ENCODE results near the gene IFNG. TPM values are rescaled to one million over a fixed set of nuclear protein-coding genes. Genes with fewer than 3 reads are reported as not detected.
A peak's percentile ranks its signal among the peaks of the same experiment; 100 is the strongest.
"Not testable (repeated sequence)": the region's sequence is repeated elsewhere in the genome, so short reads cannot be mapped to it uniquely, and the experiment has no call there.

Gene IFNG
- under 1 TPM; 0.55 to 0.73 TPM for total RNA-seq
- 1 to 10 TPM; 2.8 to 3.0 TPM for polyA plus RNA-seq

DNA sequence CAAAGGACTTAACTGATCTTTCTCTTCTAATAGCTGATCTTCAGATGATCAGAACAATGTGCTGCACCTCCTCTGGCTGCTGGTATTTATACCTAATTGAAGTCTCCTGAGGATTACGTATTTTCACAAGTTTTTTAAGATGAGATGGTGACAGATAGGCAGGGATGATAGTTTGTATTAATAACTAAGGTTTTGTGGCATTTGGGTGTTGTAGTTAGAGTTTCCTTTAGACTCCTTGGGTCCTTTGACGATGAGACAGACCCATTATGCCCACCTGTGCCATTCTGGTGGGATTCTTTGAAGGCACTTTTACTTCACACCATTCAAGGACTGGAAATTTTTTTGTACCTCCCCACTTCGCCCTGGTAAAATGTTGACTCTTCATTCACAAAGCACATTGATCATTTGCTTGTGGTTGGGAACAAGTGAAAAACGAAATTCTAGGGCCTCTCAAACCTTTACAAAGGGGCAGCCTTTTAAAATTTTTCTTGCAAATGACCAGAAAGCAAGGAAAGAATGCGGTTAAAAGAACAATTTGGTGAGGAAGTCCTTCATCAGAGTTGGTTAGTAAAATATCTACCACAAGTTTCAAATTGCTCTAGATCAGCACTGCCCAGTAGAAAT is at the start of gene IFNG:
IFNG (minus strand) TSS at position 60 of the 624 bp plus-strand sequence. CDS start 125 bp downstream, outside the sequence.
- Mint-ChIP-seq H3K9me3 (no peaks in the 10 kb centered on the region), H3K27ac (peak within 1 kb of the TSS; percentile 24 to 87 (median 64)), H3K4me3 (peak within 1 kb of the TSS; percentile 49 to 80 (median 76)), H3K4me1 (peaks cover 17 to 53% (median 32%) of the 10 kb centered on the region in 4 donors), H3K27me3 (no peaks in the 10 kb centered on the region), H3K36me3 (peaks cover 2 to 4% of the 10 kb centered on the region in 2 donors)
- Histone ChIP-seq H3K27me3 (ENCODE audit: insufficient read depth, low read length) (no peaks in the 10 kb centered on the region), H3K9me3 (ENCODE audit: control insufficient read depth in 1 of 2, low read length in 2 of 2) (no peaks in the 10 kb centered on the region), H3K27ac (ENCODE audit: low read depth, low read length) (peak within 1 kb of the TSS; percentile 41), H3K36me3 (ENCODE audit: insufficient read depth, low read length) (no peaks in the 10 kb centered on the region), H3K4me3 (ENCODE audit: low read length in 2 of 2) (peak within 1 kb of the TSS in 1 of 2 donors; percentile 24), H3K4me1 (ENCODE audit: insufficient read depth, low read length) (peaks cover 50% of the 10 kb centered on the region)
- CTCF ChIA-PET (ENCODE audit: partially characterized antibody) = interaction anchor here (1.2 to 5.1 kb wide), 8 partner anchors 12 to 804 kb away, joined by 5 to 104 read pairs (median 26); no protein-coding TSS in a partner anchor
- intact Hi-C loops (cut with micrococcal nuclease) = loop anchor here (2.0 kb wide), 2 partner anchors 15 to 159 kb away; no protein-coding TSS in a partner anchor
- DNase-seq = peak; percentile 58 to 63 (median 59)
- POLR2A ChIA-PET (ENCODE audit: partially characterized antibody) = interaction anchor here (0.8 to 3.4 kb wide), 7 partner anchors 16 to 169 kb away, joined by 3 to 13 read pairs (median 6); no protein-coding TSS in a partner anchor

GRCh38 chr12:68209048-68209728 is 49.6 kb upstream of the IFNG start:
- H3K4me3 ChIP-seq (ENCODE audit: low read length in 2 of 2); H3K4me3 Mint-ChIP-seq; H3K27ac ChIP-seq (ENCODE audit: low read depth, low read length); H3K27me3 ChIP-seq (ENCODE audit: insufficient read depth, low read length); H3K36me3 ChIP-seq (ENCODE audit: insufficient read depth, low read length); intact Hi-C loops (cut with micrococcal nuclease); H3K27me3 Mint-ChIP-seq; H3K36me3 Mint-ChIP-seq; H3K9me3 ChIP-seq (ENCODE audit: control insufficient read depth in 1 of 2, low read length in 2 of 2); H3K9me3 Mint-ChIP-seq; CTCF ChIA-PET (ENCODE audit: partially characterized antibody); POLR2A ChIA-PET (ENCODE audit: partially characterized antibody); H3K27ac Mint-ChIP-seq; H3K4me1 ChIP-seq (ENCODE audit: insufficient read depth, low read length); DNase-seq: not testable (repeated sequence)
- peaks cover 11 to 15% (median 12%) of the 10 kb centered on the region in 4 donors for H3K4me1 Mint-ChIP-seq

DNA sequence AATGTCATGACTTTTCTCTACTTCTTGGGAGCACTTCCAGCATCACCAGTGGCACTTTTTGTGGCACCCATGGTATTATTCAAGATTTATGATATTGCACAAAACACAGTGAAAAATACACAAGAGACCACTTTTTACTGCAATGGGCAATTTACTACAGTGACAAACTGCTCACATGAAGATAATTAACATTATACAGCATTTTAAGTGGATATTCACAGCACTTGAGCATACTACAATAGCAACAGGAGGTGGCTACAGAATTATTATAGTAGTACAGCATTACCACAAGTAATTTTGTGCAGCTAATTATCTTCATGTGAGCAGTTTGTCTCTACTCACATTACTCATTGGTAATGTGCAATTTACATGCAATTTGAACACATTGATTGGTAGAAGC is 47.7 kb upstream of the IFNG start:
- Histone ChIP-seq H3K9me3 (ENCODE audit: control insufficient read depth in 1 of 2, low read length in 2 of 2) (no peaks in the 10 kb centered on the region), H3K36me3 (ENCODE audit: insufficient read depth, low read length) (no peaks in the 10 kb centered on the region), H3K4me1 (ENCODE audit: insufficient read depth, low read length) (peaks cover 24% of the 10 kb centered on the region), H3K4me3 (ENCODE audit: low read length in 2 of 2) (no peak overlapping the region), H3K27me3 (ENCODE audit: insufficient read depth, low read length) (no peaks in the 10 kb centered on the region), H3K27ac (ENCODE audit: low read depth, low read length) (no peak overlapping the region)
- Mint-ChIP-seq H3K4me3 (no peak overlapping the region), H3K36me3 (no peaks in the 10 kb centered on the region), H3K27me3 (peaks cover 1 to 2% of the 10 kb centered on the region in 2 donors), H3K4me1 (peaks cover 26 to 31% (median 27%) of the 10 kb centered on the region in 4 donors), H3K9me3 (peaks cover 0 to 6% (median 0%) of the 10 kb centered on the region in 8 donors), H3K27ac (no peak overlapping the region)
- POLR2A ChIA-PET (ENCODE audit: partially characterized antibody) = no interaction called here
- CTCF ChIA-PET (ENCODE audit: partially characterized antibody) = no interaction called here
- no peak for DNase-seq
- intact Hi-C loops (cut with micrococcal nuclease) = no loop called here

- no peaks in the 10 kb centered on the region for H3K9me3 ChIP-seq (ENCODE audit: control insufficient read depth in 1 of 2, low read length in 2 of 2)
- H3K27me3 ChIP-seq (ENCODE audit: insufficient read depth, low read length) = no peaks in the 10 kb centered on the region
- no peaks in the 10 kb centered on the region for H3K9me3 Mint-ChIP-seq
- peaks cover 27% of the 10 kb centered on the region for H3K4me1 ChIP-seq (ENCODE audit: insufficient read depth, low read length)
- H3K4me1 Mint-ChIP-seq = peaks cover 21 to 29% (median 24%) of the 10 kb centered on the region in 4 donors
- no peak overlapping the region for H3K4me3 Mint-ChIP-seq
- peak overlapping the region in 1 of 7 donors; percentile 40 for H3K27ac Mint-ChIP-seq
- no peaks in the 10 kb centered on the region for H3K27me3 Mint-ChIP-seq
- H3K36me3 ChIP-seq (ENCODE audit: insufficient read depth, low read length) = no peaks in the 10 kb centered on the region
- no peak overlapping the region for H3K27ac ChIP-seq (ENCODE audit: low read depth, low read length)
- ChIA-PET CTCF (ENCODE audit: partially characterized antibody) (no interaction called here), POLR2A (ENCODE audit: partially characterized antibody) (no interaction called here)
- no peaks in the 10 kb centered on the region for H3K36me3 Mint-ChIP-seq
- intact Hi-C loops (cut with micrococcal nuclease) = no loop called here
- H3K4me3 ChIP-seq (ENCODE audit: low read length in 2 of 2) = no peak overlapping the region
- DNase-seq = no peak
Observed at GRCh38 chr12:68206446-68206845, 46.9 kb upstream of the IFNG start.

- peak overlapping the region in 7 of 8 donors; percentile 0 to 75 (median 44) for H3K4me3 Mint-ChIP-seq
- peaks cover 27 to 49% (median 35%) of the 10 kb centered on the region in 4 donors for H3K4me1 Mint-ChIP-seq
- H3K27ac Mint-ChIP-seq = peak overlapping the region in 5 of 7 donors; percentile 20 to 69 (median 50)
- Histone ChIP-seq H3K4me1 (ENCODE audit: insufficient read depth, low read length) (peaks cover 37% of the 10 kb centered on the region), H3K9me3 (ENCODE audit: control insufficient read depth in 1 of 2, low read length in 2 of 2) (no peaks in the 10 kb centered on the region), H3K27ac (ENCODE audit: low read depth, low read length) (no peak overlapping the region), H3K27me3 (ENCODE audit: insufficient read depth, low read length) (no peaks in the 10 kb centered on the region), H3K36me3 (ENCODE audit: insufficient read depth, low read length) (no peaks in the 10 kb centered on the region), H3K4me3 (ENCODE audit: low read length in 2 of 2) (no peak overlapping the region)
- intact Hi-C loops (cut with micrococcal nuclease) = no loop called here
- no peaks in the 10 kb centered on the region for H3K36me3 Mint-ChIP-seq
- DNase-seq = peak in 4 of 5 donors; percentile 29 to 39 (median 36)
- no peaks in the 10 kb centered on the region for H3K9me3 Mint-ChIP-seq
- ChIA-PET CTCF (ENCODE audit: partially characterized antibody) (no interaction called here), POLR2A (ENCODE audit: partially characterized antibody) (interaction anchor here (0.8 kb wide), 1 partner anchor 671 kb away, joined by 3 read pairs; no protein-coding TSS in a partner anchor)
- no peaks in the 10 kb centered on the region for H3K27me3 Mint-ChIP-seq
Observed at GRCh38 chr12:68203460-68203875, 43.9 kb upstream of the IFNG start.

DNA sequence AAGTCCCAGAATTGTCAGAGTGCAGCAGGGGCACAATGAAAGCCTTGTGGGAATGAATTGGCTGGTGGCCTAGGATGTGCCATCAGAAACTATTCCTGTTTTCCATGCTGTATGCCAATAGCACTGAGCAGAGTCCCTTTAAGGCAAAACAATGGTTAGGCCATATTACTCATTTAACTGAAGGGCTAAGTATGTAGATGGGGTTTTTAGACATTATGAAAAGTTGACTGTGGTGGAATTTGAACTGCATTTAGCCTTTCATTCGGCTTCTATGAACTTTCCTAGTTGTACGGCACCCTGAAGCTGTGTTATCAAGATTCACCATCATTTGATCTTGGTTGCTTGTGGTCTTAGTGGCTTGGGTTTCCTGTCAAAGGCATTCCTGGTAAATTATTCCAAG is 41.3 kb upstream of the IFNG start:
- Histone ChIP-seq H3K4me1 (ENCODE audit: insufficient read depth, low read length) (peaks cover 37% of the 10 kb centered on the region), H3K27ac (ENCODE audit: low read depth, low read length) (no peak overlapping the region), H3K36me3 (ENCODE audit: insufficient read depth, low read length) (no peaks in the 10 kb centered on the region), H3K4me3 (ENCODE audit: low read length in 2 of 2) (no peak overlapping the region), H3K27me3 (ENCODE audit: insufficient read depth, low read length) (no peaks in the 10 kb centered on the region), H3K9me3 (ENCODE audit: control insufficient read depth in 1 of 2, low read length in 2 of 2) (no peaks in the 10 kb centered on the region)
- H3K4me3 Mint-ChIP-seq = peak overlapping the region in 5 of 8 donors; percentile 4 to 71 (median 46)
- H3K27me3 Mint-ChIP-seq = no peaks in the 10 kb centered on the region
- H3K27ac Mint-ChIP-seq = no peak overlapping the region
- no peak for DNase-seq
- intact Hi-C loops (cut with micrococcal nuclease) = no loop called here
- H3K4me1 Mint-ChIP-seq = peaks cover 28 to 51% (median 36%) of the 10 kb centered on the region in 4 donors
- POLR2A ChIA-PET (ENCODE audit: partially characterized antibody) = interaction anchor here (0.6 kb wide), 2 partner anchors 11 to 92 kb away, joined by 3 read pairs; no protein-coding TSS in a partner anchor
- no peaks in the 10 kb centered on the region for H3K36me3 Mint-ChIP-seq
- CTCF ChIA-PET (ENCODE audit: partially characterized antibody) = no interaction called here
- no peaks in the 10 kb centered on the region for H3K9me3 Mint-ChIP-seq

DNA sequence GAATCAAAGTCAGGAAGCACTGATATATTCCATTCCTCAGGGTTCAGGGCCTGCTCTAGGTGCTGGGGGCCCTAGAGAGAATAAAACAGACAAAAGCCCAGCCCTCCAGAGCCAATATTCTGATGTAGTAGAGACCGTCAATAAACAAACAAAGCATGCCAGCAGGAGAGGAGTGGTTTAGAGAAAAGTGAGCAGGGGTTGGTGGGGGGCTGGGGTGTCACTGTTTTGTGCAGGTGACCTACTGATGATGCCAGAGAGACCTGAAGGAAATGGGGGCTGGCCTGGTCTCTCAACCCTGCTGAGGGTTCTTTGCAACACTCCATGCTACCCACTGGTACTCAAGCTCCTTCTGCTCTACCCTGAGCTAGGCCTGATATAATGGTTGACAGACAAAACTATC is 39.6 kb upstream of the IFNG start:
- H3K27ac ChIP-seq (ENCODE audit: low read depth, low read length) = no peak overlapping the region
- H3K4me1 Mint-ChIP-seq = peaks cover 28 to 51% (median 36%) of the 10 kb centered on the region in 4 donors
- DNase-seq = no peak
- POLR2A ChIA-PET (ENCODE audit: partially characterized antibody) = no interaction called here
- H3K27me3 ChIP-seq (ENCODE audit: insufficient read depth, low read length) = no peaks in the 10 kb centered on the region
- H3K4me3 ChIP-seq (ENCODE audit: low read length in 2 of 2) = no peak overlapping the region
- CTCF ChIA-PET (ENCODE audit: partially characterized antibody) = no interaction called here
- H3K4me3 Mint-ChIP-seq = peak overlapping the region in 5 of 8 donors; percentile 77 to 86 (median 83)
- H3K9me3 ChIP-seq (ENCODE audit: control insufficient read depth in 1 of 2, low read length in 2 of 2) = no peaks in the 10 kb centered on the region
- H3K9me3 Mint-ChIP-seq = no peaks in the 10 kb centered on the region
- H3K36me3 Mint-ChIP-seq = no peaks in the 10 kb centered on the region
- H3K4me1 ChIP-seq (ENCODE audit: insufficient read depth, low read length) = peaks cover 37% of the 10 kb centered on the region
- H3K27ac Mint-ChIP-seq = peak overlapping the region in 3 of 7 donors; percentile 56 to 87 (median 68)
- intact Hi-C loops (cut with micrococcal nuclease) = no loop called here
- H3K27me3 Mint-ChIP-seq = no peaks in the 10 kb centered on the region
- H3K36me3 ChIP-seq (ENCODE audit: insufficient read depth, low read length) = no peaks in the 10 kb centered on the region

All from CD4-positive, alpha-beta memory T cell (primary cell).